ENCODE results near the gene EGFR.
A peak's percentile ranks its signal among the peaks of the same experiment; 100 is the strongest.

EGFR gene

GRCh38 chr7:55108401-55108800, 89.6 kb downstream of the EGFR start (continued):
- no peak for TF ChIP-seq PATZ1 (CRISPR knock-in tag; IDR thresholded peaks at IDR 0.05; ENCODE audit: borderline replicate concordance)

GRCh38 chr7:55108818-55109217, 90.0 kb downstream of the EGFR start:
- ATAC-seq: no peak
- no peak for TF ChIP-seq ZC3H10 (CRISPR knock-in tag; IDR thresholded peaks at IDR 0.05)
- TF ChIP-seq ZNF8 (CRISPR knock-in tag; IDR thresholded peaks at IDR 0.05): no peak
- TF ChIP-seq TOX (CRISPR knock-in tag; IDR thresholded peaks at IDR 0.05; ENCODE audit: borderline replicate concordance): no peak
- TF ChIP-seq ZFP3 (CRISPR knock-in tag; IDR thresholded peaks at IDR 0.05): no peak
- TF ChIP-seq PATZ1 (CRISPR knock-in tag; IDR thresholded peaks at IDR 0.05; ENCODE audit: borderline replicate concordance): no peak
- TF ChIP-seq PPARA (CRISPR knock-in tag; IDR thresholded peaks at IDR 0.05; ENCODE audit: borderline replicate concordance): no peak
- no peak for TF ChIP-seq OSR1 (CRISPR knock-in tag; IDR thresholded peaks at IDR 0.05)
- TF ChIP-seq CSRNP3 (CRISPR knock-in tag; IDR thresholded peaks at IDR 0.05): no peak
- no peak for TF ChIP-seq ARNTL (CRISPR knock-in tag; IDR thresholded peaks at IDR 0.05; ENCODE audit: borderline replicate concordance, low read depth)
- no peak for TF ChIP-seq TCF4 (CRISPR knock-in tag; IDR thresholded peaks at IDR 0.05; ENCODE audit: borderline replicate concordance)
- TF ChIP-seq ZNF565 (CRISPR knock-in tag; conservative IDR thresholded peaks at IDR 0.05; ENCODE audit: low read depth): no peak
- no peak for TF ChIP-seq ZNF70 (CRISPR knock-in tag; IDR thresholded peaks at IDR 0.05)
- TF ChIP-seq RARB (CRISPR knock-in tag; IDR thresholded peaks at IDR 0.05): no peak
- no peak for TF ChIP-seq ESRRG (CRISPR knock-in tag; IDR thresholded peaks at IDR 0.05)
- TF ChIP-seq GLIS3 (CRISPR knock-in tag; IDR thresholded peaks at IDR 0.05): no peak
- TF ChIP-seq BACH2 (CRISPR knock-in tag; IDR thresholded peaks at IDR 0.05; ENCODE audit: borderline replicate concordance): no peak
- no peak for TF ChIP-seq ISL1 (CRISPR knock-in tag; IDR thresholded peaks at IDR 0.05)
- TF ChIP-seq CSDC2 (CRISPR knock-in tag; IDR thresholded peaks at IDR 0.05): no peak
- no peak for TF ChIP-seq TSHZ2 (CRISPR knock-in tag; IDR thresholded peaks at IDR 0.05)

GRCh38 chr7:55109404-55110167, 90.8 kb downstream of the EGFR start:
- TF ChIP-seq ZFP3 (CRISPR knock-in tag; IDR thresholded peaks at IDR 0.05) (no peak), ZNF8 (CRISPR knock-in tag; IDR thresholded peaks at IDR 0.05) (no peak), ESRRG (CRISPR knock-in tag; IDR thresholded peaks at IDR 0.05) (no peak), BACH2 (CRISPR knock-in tag; IDR thresholded peaks at IDR 0.05; ENCODE audit: borderline replicate concordance) (no peak), ARNTL (CRISPR knock-in tag; IDR thresholded peaks at IDR 0.05; ENCODE audit: borderline replicate concordance, low read depth) (no peak), CSRNP3 (CRISPR knock-in tag; IDR thresholded peaks at IDR 0.05) (no peak), TOX (CRISPR knock-in tag; IDR thresholded peaks at IDR 0.05; ENCODE audit: borderline replicate concordance) (no peak), GLIS3 (CRISPR knock-in tag; IDR thresholded peaks at IDR 0.05) (no peak), CREB5 (CRISPR knock-in tag; IDR thresholded peaks at IDR 0.05; ENCODE audit: low read depth) (no peak), SNAI2 (CRISPR knock-in tag; IDR thresholded peaks at IDR 0.05) (no peak), RARB (CRISPR knock-in tag; IDR thresholded peaks at IDR 0.05) (no peak), ZNF565 (CRISPR knock-in tag; conservative IDR thresholded peaks at IDR 0.05; ENCODE audit: low read depth) (no peak), ZC3H10 (CRISPR knock-in tag; IDR thresholded peaks at IDR 0.05) (no peak), PPARA (CRISPR knock-in tag; IDR thresholded peaks at IDR 0.05; ENCODE audit: borderline replicate concordance) (no peak), POU6F1 (CRISPR knock-in tag; IDR thresholded peaks at IDR 0.05; ENCODE audit: borderline replicate concordance, low read depth) (no peak), OSR1 (CRISPR knock-in tag; IDR thresholded peaks at IDR 0.05) (no peak)
- ATAC-seq: peak; percentile 52

All from SK-N-SH treated with all-trans-retinoic acid at 6 μM for 48 hours (cell line).